NCI-H1092 (cell line): ENCODE results near the gene DNAI1.
"Not testable (repeated sequence)": the region's sequence is repeated elsewhere in the genome, so short reads cannot be mapped to it uniquely, and the experiment has no call there.

Experiments used
- DNase-seq: peaks from one replicate; lab custom pipeline; 2025; lab: John Stamatoyannopoulos, UW

Gene DNAI1

GRCh38 chr9:34458013-34458958 is at the start of gene DNAI1, which contains the start of gene FAM219A:
TSS of gene DNAI1 (plus strand) at chr9:34458805. CDS start at chr9:34459006, 201 bp downstream.
TSS of gene FAM219A (minus strand) at chr9:34458570. CDS start at chr9:34458263, 307 bp downstream.
- peak; percentile 99 for DNase-seq

GRCh38 chr9:34409154-34409553 is 49.5 kb upstream of the DNAI1 start:
- no peak for DNase-seq

GRCh38 chr9:34412336-34412735 is 46.3 kb upstream of the DNAI1 start:
- DNase-seq, result no peak

GRCh38 chr9:34413231-34413852 is 45.3 kb upstream of the DNAI1 start:
- no peak for DNase-seq

GRCh38 chr9:34417734-34418133 is 40.9 kb upstream of the DNAI1 start:
- DNase-seq, result peak; percentile 65

GRCh38 chr9:34419716-34420504 is 38.7 kb upstream of the DNAI1 start:
- no peak for DNase-seq

GRCh38 chr9:34426347-34427074 is 32.1 kb upstream of the DNAI1 start:
- no peak for DNase-seq

GRCh38 chr9:34428325-34428958 is 30.2 kb upstream of the DNAI1 start:
- no peak for DNase-seq

GRCh38 chr9:34430843-34431437 is 27.7 kb upstream of the DNAI1 start:
- DNase-seq, result peak; percentile 92

- no peak for DNase-seq
Measured at GRCh38 chr9:34431667-34432066, 26.9 kb upstream of the DNAI1 start.

- peak; percentile 69 for DNase-seq
Measured at GRCh38 chr9:34437006-34437925, 21.3 kb upstream of the DNAI1 start.

GRCh38 chr9:34437926-34438307 is 20.7 kb upstream of the DNAI1 start:
- DNase-seq, result not testable (repeated sequence)

- not testable (repeated sequence) for DNase-seq
Measured at GRCh38 chr9:34438465-34438864, 20.1 kb upstream of the DNAI1 start.

- no peak for DNase-seq
Measured at GRCh38 chr9:34440017-34440416, 18.6 kb upstream of the DNAI1 start.

- DNase-seq, result no peak
Measured at GRCh38 chr9:34442770-34443169, 15.8 kb upstream of the DNAI1 start.

GRCh38 chr9:34443533-34443932 is 15.1 kb upstream of the DNAI1 start:
- no peak for DNase-seq

- DNase-seq, result no peak
Measured at GRCh38 chr9:34443976-34444375, 14.6 kb upstream of the DNAI1 start.

- no peak for DNase-seq
Measured at GRCh38 chr9:34446468-34446891, 12.1 kb upstream of the DNAI1 start.

- no peak for DNase-seq
Measured at GRCh38 chr9:34446951-34447350, 11.7 kb upstream of the DNAI1 start.

GRCh38 chr9:34450644-34451043 is 8.0 kb upstream of the DNAI1 start:
- no peak for DNase-seq
